Measurements from ENCODE around the gene RRAS2.
A peak's percentile ranks its signal among the peaks of the same experiment; 100 is the strongest.

The RRAS2 gene

GRCh38 chr11:14342906-14343305, 16.1 kb downstream of the RRAS2 start:
- no peak for DNase-seq (ENCODE audit: insufficient read length, low spot score)
- FAIRE-seq, result peak; percentile 75

GRCh38 chr11:14341968-14342367, 17.0 kb downstream of the RRAS2 start:
- no peak for DNase-seq (ENCODE audit: insufficient read length, low spot score)
- FAIRE-seq, result no peak

- no peak for FAIRE-seq
- no peak for DNase-seq (ENCODE audit: insufficient read length, low spot score)
These were observed 18.3 kb downstream of the RRAS2 start for GRCh38 chr11:14340721-14341120.

- FAIRE-seq, result peak; percentile 47
These were observed 19.6 kb downstream of the RRAS2 start for GRCh38 chr11:14339356-14339755.

GRCh38 chr11:14336507-14337503, 22.2 kb downstream of the RRAS2 start:
- DNase-seq (ENCODE audit: insufficient read length, low spot score), result no peak
- peak; percentile 80 for FAIRE-seq

More at GRCh38 chr11:14339356-14339755, 19.6 kb downstream of the RRAS2 start:
- no peak for DNase-seq (ENCODE audit: insufficient read length, low spot score)

GRCh38 chr11:14335712-14336111, 23.3 kb downstream of the RRAS2 start:
- DNase-seq (ENCODE audit: insufficient read length, low spot score) (no peak), FAIRE-seq (peak; percentile 76)

GRCh38 chr11:14334893-14335292, 24.1 kb downstream of the RRAS2 start:
- DNase-seq (ENCODE audit: insufficient read length, low spot score), result no peak
- FAIRE-seq, result peak; percentile 97

GRCh38 chr11:14334192-14334591, 24.8 kb downstream of the RRAS2 start:
- DNase-seq (ENCODE audit: insufficient read length, low spot score), result no peak
- peak; percentile 58 for FAIRE-seq

- DNase-seq (ENCODE audit: insufficient read length, low spot score) (no peak), FAIRE-seq (peak; percentile 74)
These were observed 27.4 kb downstream of the RRAS2 start for GRCh38 chr11:14331476-14332136.

GRCh38 chr11:14330881-14331280, 28.1 kb downstream of the RRAS2 start:
- peak; percentile 70 for FAIRE-seq

GRCh38 chr11:14329702-14330101, 29.3 kb downstream of the RRAS2 start:
- DNase-seq (ENCODE audit: insufficient read length, low spot score), result no peak
- no peak for FAIRE-seq

More at GRCh38 chr11:14330881-14331280, 28.1 kb downstream of the RRAS2 start:
- no peak for DNase-seq (ENCODE audit: insufficient read length, low spot score)

GRCh38 chr11:14327116-14327515, 31.9 kb downstream of the RRAS2 start:
- peak; percentile 93 for FAIRE-seq

GRCh38 chr11:14323118-14323676, 35.8 kb downstream of the RRAS2 start:
- FAIRE-seq, result peak; percentile 73
- DNase-seq (ENCODE audit: insufficient read length, low spot score), result no peak

More at GRCh38 chr11:14327116-14327515, 31.9 kb downstream of the RRAS2 start:
- no peak for DNase-seq (ENCODE audit: insufficient read length, low spot score)

- FAIRE-seq (no peak), DNase-seq (ENCODE audit: insufficient read length, low spot score) (no peak)
These were observed 36.5 kb downstream of the RRAS2 start for GRCh38 chr11:14322510-14322909.

- no peak for DNase-seq (ENCODE audit: insufficient read length, low spot score)
- peak; percentile 91 for FAIRE-seq
These were observed 39.0 kb downstream of the RRAS2 start for GRCh38 chr11:14320020-14320419.

- FAIRE-seq (peak; percentile 69), DNase-seq (ENCODE audit: insufficient read length, low spot score) (no peak)
These were observed 40.4 kb downstream of the RRAS2 start for GRCh38 chr11:14318581-14318981.

GRCh38 chr11:14317659-14318325, 41.2 kb downstream of the RRAS2 start:
- FAIRE-seq (no peak), DNase-seq (ENCODE audit: insufficient read length, low spot score) (no peak)

- peak; percentile 60 for FAIRE-seq
- no peak for DNase-seq (ENCODE audit: insufficient read length, low spot score)
These were observed 43.9 kb downstream of the RRAS2 start for GRCh38 chr11:14315130-14315529.

GRCh38 chr11:14314127-14314526, 44.9 kb downstream of the RRAS2 start:
- no peak for DNase-seq (ENCODE audit: insufficient read length, low spot score)
- peak; percentile 89 for FAIRE-seq

GRCh38 chr11:14312736-14313438, 46.1 kb downstream of the RRAS2 start:
- peak; percentile 8 for FAIRE-seq

More at GRCh38 chr11:14312736-14313438, 46.1 kb downstream of the RRAS2 start:
- DNase-seq (ENCODE audit: insufficient read length, low spot score), result no peak
